Fibroblast of lung (primary cell): ENCODE measurements around the gene DHFR2.

Experiments used
- CTCF ChIP-seq, 2 donors: IDR thresholded peaks in 1 of 2; conservative IDR thresholded peaks in 1 of 2; 1 replicate in 1 of 2; 2 replicates in 1 of 2; pipeline ENCODE4 v1.5.1; 2011 to 2012; ENCODE audit warnings: low read length in 2 of 2, control low read depth in 1 of 2, inconsistent platforms in 1 of 2, low read depth in 1 of 2, mild to moderate bottlenecking in 1 of 2
- EZH2 ChIP-seq: IDR thresholded peaks from 2 replicates; pipeline ENCODE4 v1.5.1; 2012; ENCODE audit warnings: low read length, control low read depth, mild to moderate bottlenecking; ENCODE audit errors: missing control alignments

GRCh38 chr3:94066506-94067500 is 4.1 kb upstream of the DHFR2 start:
- TF ChIP-seq CTCF (conservative IDR thresholded peaks at IDR 0.05 in 1 of 2, IDR thresholded peaks at IDR 0.05 in 1 of 2; ENCODE audit: low read depth in 1 of 2, low read length in 2 of 2) (no peak), EZH2 (no peak)
